Naive thymus-derived CD4-positive, alpha-beta T cell (primary cell): ENCODE data around the gene GRWD1. TPM values are rescaled to one million over a fixed set of nuclear protein-coding genes. Genes with fewer than 3 reads are reported as not detected.

ENCODE experiments used
- polyA plus RNA-seq, 2 donors: library from polyadenylated mRNA; unstranded; fragments of 300-500 nt; fragmentation: Illumina TruSeq; gene quantifications; one replicate each; pipeline ENCODE4 v1.2.3, GENCODE V29; 2021
- total RNA-seq, 6 experiments: library from RNA in 5 of 6; stranded (reverse) in 5 of 6; gene quantifications; 1 replicate in 5 of 6; 2 replicates in 1 of 6; pipeline ENCODE4 v1.2.3 and lab custom pipeline; 2021 to 2026

GRWD1 gene
- total and polyA plus RNA-seq, 7 experiments from 2014 or later: 26.1 to 51.6 (median 40.3) TPM

Other genes with a start within 250 kb of the GRWD1 start
- gene CARD8, start 190.1 kb upstream of the GRWD1 start, total RNA-seq: 100 to 1,000 TPM; 104 to 301 (median 182) TPM
- gene CARD8, start 190.1 kb upstream of the GRWD1 start, polyA plus RNA-seq: 100 to 1,000 TPM in 1 of 2 donors, 10 to 100 TPM in 1; 73.6 to 101 TPM
- gene ZNF114, start 175.9 kb upstream of the GRWD1 start, total RNA-seq: under 1 TPM in 2 of 5 experiments, not detected in 3; 0.29 to 0.51 TPM
- not detected for gene ZNF114, start 175.9 kb upstream of the GRWD1 start, polyA plus RNA-seq
- 100 to 1,000 TPM; 183 to 425 (median 257) TPM for gene EMP3, start 120.4 kb upstream of the GRWD1 start, total RNA-seq
- 100 to 1,000 TPM; 511 to 711 TPM for gene EMP3, start 120.4 kb upstream of the GRWD1 start, polyA plus RNA-seq
- 10 to 100 TPM; 11.6 to 39.8 (median 20.1) TPM for gene TMEM143, start 82.0 kb upstream of the GRWD1 start, total RNA-seq
- gene TMEM143, start 82.0 kb upstream of the GRWD1 start, polyA plus RNA-seq: 10 to 100 TPM in 1 of 2 donors, 1 to 10 TPM in 1; 5.7 to 12.7 TPM
- gene SYNGR4, start 81.6 kb upstream of the GRWD1 start, total RNA-seq: not detected
- not detected for gene SYNGR4, start 81.6 kb upstream of the GRWD1 start, polyA plus RNA-seq
- 10 to 100 TPM; 42.7 to 73.9 (median 52.3) TPM for gene KDELR1, start 54.4 kb upstream of the GRWD1 start, total RNA-seq
- 10 to 100 TPM; 22.2 to 24.3 TPM for gene KDELR1, start 54.4 kb upstream of the GRWD1 start, polyA plus RNA-seq
- gene GRIN2D, start 52.3 kb upstream of the GRWD1 start, total RNA-seq: under 1 TPM; 0.08 to 0.39 (median 0.11) TPM
- not detected for gene GRIN2D, start 52.3 kb upstream of the GRWD1 start, polyA plus RNA-seq
- gene KCNJ14, start 9.6 kb downstream of the GRWD1 start, total RNA-seq: 1 to 10 TPM; 1.5 to 3.9 (median 2.4) TPM
- under 1 TPM; 0.05 to 0.21 TPM for gene KCNJ14, start 9.6 kb downstream of the GRWD1 start, polyA plus RNA-seq
- gene CYTH2, start 23.4 kb downstream of the GRWD1 start, total RNA-seq: 10 to 100 TPM; 41.0 to 82.1 (median 54.9) TPM
- gene CYTH2, start 23.4 kb downstream of the GRWD1 start, polyA plus RNA-seq: 10 to 100 TPM; 23.6 to 37.3 TPM
- 10 to 100 TPM in 4 of 5 experiments, 1 to 10 TPM in 1; 5.3 to 21.4 (median 19.2) TPM for gene LMTK3, start 65.9 kb downstream of the GRWD1 start, total RNA-seq
- under 1 TPM in 1 of 2 donors, not detected in 1; 0.03 TPM for gene LMTK3, start 65.9 kb downstream of the GRWD1 start, polyA plus RNA-seq
- not detected for gene SULT2B1, start 106.2 kb downstream of the GRWD1 start, total RNA-seq
- gene SULT2B1, start 106.2 kb downstream of the GRWD1 start, polyA plus RNA-seq: under 1 TPM in 1 of 2 donors, not detected in 1; 0.41 TPM
- gene SPACA4, start 160.8 kb downstream of the GRWD1 start, total RNA-seq: not detected
- not detected for gene SPACA4, start 160.8 kb downstream of the GRWD1 start, polyA plus RNA-seq
- 1 to 10 TPM in 3 of 5 experiments, under 1 TPM in 1, not detected in 1; 0.80 to 3.7 (median 2.9) TPM for gene FAM83E, start 169.1 kb downstream of the GRWD1 start, total RNA-seq
- under 1 TPM in 1 of 2 donors, not detected in 1; 0.66 TPM for gene FAM83E, start 169.1 kb downstream of the GRWD1 start, polyA plus RNA-seq
- 1,000 to 10,000 TPM; 1,570 to 2,826 (median 2,745) TPM for gene RPL18, start 173.2 kb downstream of the GRWD1 start, total RNA-seq
- gene RPL18, start 173.2 kb downstream of the GRWD1 start, polyA plus RNA-seq: 1,000 to 10,000 TPM; 2,813 to 2,817 TPM
- gene SPHK2, start 173.5 kb downstream of the GRWD1 start, total RNA-seq: 10 to 100 TPM; 20.1 to 34.7 (median 30.5) TPM
- 10 to 100 TPM; 11.2 to 11.7 TPM for gene SPHK2, start 173.5 kb downstream of the GRWD1 start, polyA plus RNA-seq
- gene DBP, start 191.4 kb downstream of the GRWD1 start, total RNA-seq: 10 to 100 TPM; 11.9 to 79.9 (median 33.2) TPM
- 100 to 1,000 TPM in 1 of 2 donors, 10 to 100 TPM in 1; 61.7 to 130 TPM for gene DBP, start 191.4 kb downstream of the GRWD1 start, polyA plus RNA-seq
- gene CA11, start 200.2 kb downstream of the GRWD1 start, total RNA-seq: 10 to 100 TPM in 4 of 5 experiments, 1 to 10 TPM in 1; 7.5 to 20.5 (median 12.5) TPM
- gene CA11, start 200.2 kb downstream of the GRWD1 start, polyA plus RNA-seq: 1 to 10 TPM; 6.3 to 8.0 TPM
- gene NTN5, start 227.0 kb downstream of the GRWD1 start, total RNA-seq: 1 to 10 TPM in 4 of 5 experiments, under 1 TPM in 1; 0.99 to 5.9 (median 3.0) TPM
- under 1 TPM; 0.41 to 0.59 TPM for gene NTN5, start 227.0 kb downstream of the GRWD1 start, polyA plus RNA-seq
- gene FUT2, start 250.0 kb downstream of the GRWD1 start, total RNA-seq: not detected
- under 1 TPM; 0.09 to 0.78 TPM for gene FUT2, start 250.0 kb downstream of the GRWD1 start, polyA plus RNA-seq